Stomach smooth muscle (tissue), 2 donors: ENCODE results near the gene PYGM.

Experiments used
- H3K27ac ChIP-seq: one replicate; pipeline ENCODE4 v1.7.0; 2013; ENCODE audit warnings: mild to moderate bottlenecking, low read length, inconsistent platforms
- H3K27me3 ChIP-seq, 2 donors: one replicate each; pipeline ENCODE4 v1.7.0; 2013; ENCODE audit warnings: low read length in 2 of 2; ENCODE audit not compliant: insufficient read depth in 2 of 2, control insufficient read depth in 1 of 2
- H3K36me3 ChIP-seq, 2 donors: one replicate each; pipeline ENCODE4 v1.7.0; 2013; ENCODE audit warnings: low read length in 2 of 2; ENCODE audit not compliant: control insufficient read depth in 2 of 2, insufficient read depth in 2 of 2
- H3K4me1 ChIP-seq: one replicate; pipeline ENCODE4 v1.7.0; 2013; ENCODE audit warnings: low read length; ENCODE audit not compliant: control insufficient read depth, insufficient read depth
- H3K4me3 ChIP-seq, 2 donors: one replicate each; pipeline ENCODE4 v1.7.0; 2013; ENCODE audit warnings: low read length in 2 of 2
- H3K9ac ChIP-seq, 2 donors: one replicate each; pipeline ENCODE4 v1.7.0; 2013; ENCODE audit warnings: low read length in 2 of 2, mild to moderate bottlenecking in 1 of 2
- H3K9me3 ChIP-seq, 2 donors: one replicate each; pipeline ENCODE4 v1.7.0; 2013; ENCODE audit warnings: low read length in 2 of 2; ENCODE audit not compliant: control insufficient read depth in 2 of 2
- donor health status: healthy.
- donor health status: Pancreatic carcinoma.

Gene PYGM

DNA sequence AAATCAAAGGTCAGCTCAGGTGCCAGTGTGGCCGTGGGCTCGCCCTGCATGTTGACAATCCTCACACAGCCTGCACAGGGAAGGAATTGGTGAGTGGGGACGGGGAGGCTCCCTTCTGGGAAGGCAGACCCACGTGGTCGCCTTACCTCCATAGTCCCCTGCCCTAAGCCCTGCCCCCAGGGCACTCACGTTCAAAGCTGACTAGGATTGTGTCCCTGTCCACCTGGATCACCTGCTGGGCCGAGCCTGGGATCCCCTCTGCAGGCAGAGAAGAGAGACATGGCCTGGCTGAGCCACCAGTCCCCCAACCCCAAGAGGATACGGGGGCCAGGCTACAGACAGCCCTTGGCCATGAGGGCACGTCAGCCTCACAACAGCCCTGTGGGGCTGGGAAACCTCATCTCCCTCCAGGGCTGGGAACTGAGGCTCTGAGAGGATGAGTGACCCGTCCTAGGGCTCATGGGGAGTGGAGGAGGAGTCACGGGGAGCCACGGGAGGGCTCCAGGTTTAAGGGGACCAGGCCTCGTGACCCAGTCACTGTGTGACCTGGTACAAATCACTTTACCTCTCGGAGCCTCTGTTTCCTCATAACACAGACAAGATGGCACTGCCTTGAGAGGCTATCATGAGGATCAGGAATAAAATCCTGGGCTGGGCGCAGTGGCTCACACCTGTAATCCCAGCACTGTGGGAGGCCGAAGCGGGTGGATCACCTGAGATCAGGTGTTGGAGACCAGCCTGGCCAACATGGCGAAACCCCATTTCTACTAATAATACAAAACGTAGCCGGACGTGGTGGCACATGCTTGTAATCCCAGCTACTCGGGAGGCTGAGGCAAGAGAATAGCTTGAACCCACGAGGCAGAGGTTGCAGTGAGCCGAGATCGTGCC, 30.7 kb upstream of the PYGM start:
- no peaks in the 10 kb centered on the region for H3K27me3 ChIP-seq
- no peaks in the 10 kb centered on the region for H3K9me3 ChIP-seq
- H3K9ac ChIP-seq, result no peak overlapping the region
- no peak overlapping the region for H3K27ac ChIP-seq
- H3K4me1 ChIP-seq, result peaks cover 3% of the 10 kb centered on the region
- peaks cover 0 to 10% of the 10 kb centered on the region in 2 donors for H3K36me3 ChIP-seq
- no peak overlapping the region for H3K4me3 ChIP-seq

- Histone ChIP-seq H3K9ac (no peak overlapping the region), H3K27ac (no peak overlapping the region), H3K9me3 (no peaks in the 10 kb centered on the region), H3K36me3 (peaks cover 0 to 10% of the 10 kb centered on the region in 2 donors), H3K4me3 (no peak overlapping the region), H3K4me1 (peaks cover 3% of the 10 kb centered on the region), H3K27me3 (no peaks in the 10 kb centered on the region)
These were observed 29.8 kb upstream of the PYGM start for GRCh38 chr11:64789331-64790204.

- peaks cover 3% of the 10 kb centered on the region for H3K4me1 ChIP-seq
- no peak overlapping the region for H3K4me3 ChIP-seq
- H3K9ac ChIP-seq, result no peak overlapping the region
- no peak overlapping the region for H3K27ac ChIP-seq
- H3K9me3 ChIP-seq, result no peaks in the 10 kb centered on the region
- H3K36me3 ChIP-seq, result peaks cover 0 to 10% of the 10 kb centered on the region in 2 donors
- no peaks in the 10 kb centered on the region for H3K27me3 ChIP-seq
These were observed 28.8 kb upstream of the PYGM start for GRCh38 chr11:64788321-64789215.

DNA sequence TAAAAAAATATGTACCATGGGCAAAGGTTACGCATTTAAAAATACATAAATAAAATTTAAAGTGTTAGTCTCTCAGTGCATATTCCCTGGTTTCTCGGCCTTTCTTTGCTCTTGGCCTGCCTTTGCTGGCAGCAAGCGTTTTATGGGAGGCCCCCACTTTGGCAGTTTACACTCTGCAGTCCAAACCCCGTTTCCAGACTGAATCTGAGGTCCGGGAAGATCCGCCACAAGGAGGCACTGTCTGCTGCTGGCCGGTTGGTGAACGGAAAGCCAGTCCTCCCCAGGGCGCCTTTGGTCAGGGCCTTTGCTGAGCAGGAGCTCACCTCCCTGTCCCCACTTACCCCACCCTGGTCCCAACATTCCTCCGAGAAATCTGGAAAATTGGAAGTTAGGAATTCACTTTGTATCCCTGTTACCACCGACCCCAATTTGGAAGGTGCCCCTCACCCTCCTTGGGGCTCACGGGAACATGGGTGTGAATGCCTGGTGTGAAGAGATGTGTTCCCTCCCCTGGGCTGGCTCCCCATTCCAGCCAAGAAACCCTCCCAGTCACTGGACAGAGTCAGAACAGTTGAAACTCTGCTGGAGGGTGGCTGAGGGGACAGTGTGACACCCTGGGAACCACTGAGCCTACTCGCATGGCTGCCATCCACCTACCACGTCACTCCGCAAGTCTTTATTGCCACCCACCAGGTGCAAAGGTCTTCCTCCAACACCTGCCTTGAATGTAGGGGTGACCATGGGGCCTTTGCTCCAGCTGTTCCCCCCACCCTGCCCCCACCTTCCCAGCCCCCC, 27.9 kb upstream of the PYGM start:
- Histone ChIP-seq H3K4me1 (peaks cover 3% of the 10 kb centered on the region), H3K27ac (no peak overlapping the region), H3K9me3 (no peaks in the 10 kb centered on the region), H3K36me3 (peaks cover 0 to 10% of the 10 kb centered on the region in 2 donors), H3K9ac (peak overlapping the region in 1 of 2 donors; percentile 21), H3K27me3 (no peaks in the 10 kb centered on the region), H3K4me3 (no peak overlapping the region)

DNA sequence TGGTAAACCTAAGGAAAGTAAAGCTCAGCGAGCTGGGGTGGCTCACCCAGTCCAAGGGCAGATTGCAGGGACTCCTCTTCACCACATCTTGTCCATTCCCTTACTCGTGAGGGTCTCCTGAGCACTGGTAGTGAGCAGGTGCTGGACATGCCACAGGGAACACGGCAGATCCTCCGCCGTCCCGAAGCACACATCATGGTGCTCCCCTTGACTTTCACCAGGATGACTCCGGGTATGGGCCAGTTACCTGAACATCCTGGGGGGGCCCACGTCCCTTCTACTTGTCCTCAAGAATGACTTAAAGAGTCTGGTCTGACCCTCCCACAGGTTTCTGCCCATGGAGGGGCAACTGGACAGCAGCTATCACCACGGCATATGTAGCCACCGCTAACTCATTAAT, 26.5 kb upstream of the PYGM start:
- peaks cover 3% of the 10 kb centered on the region for H3K4me1 ChIP-seq
- H3K27ac ChIP-seq, result no peak overlapping the region
- no peaks in the 10 kb centered on the region for H3K9me3 ChIP-seq
- H3K27me3 ChIP-seq, result no peaks in the 10 kb centered on the region
- no peak overlapping the region for H3K9ac ChIP-seq
- H3K36me3 ChIP-seq, result peaks cover 0 to 9% of the 10 kb centered on the region in 2 donors
- no peak overlapping the region for H3K4me3 ChIP-seq

DNA sequence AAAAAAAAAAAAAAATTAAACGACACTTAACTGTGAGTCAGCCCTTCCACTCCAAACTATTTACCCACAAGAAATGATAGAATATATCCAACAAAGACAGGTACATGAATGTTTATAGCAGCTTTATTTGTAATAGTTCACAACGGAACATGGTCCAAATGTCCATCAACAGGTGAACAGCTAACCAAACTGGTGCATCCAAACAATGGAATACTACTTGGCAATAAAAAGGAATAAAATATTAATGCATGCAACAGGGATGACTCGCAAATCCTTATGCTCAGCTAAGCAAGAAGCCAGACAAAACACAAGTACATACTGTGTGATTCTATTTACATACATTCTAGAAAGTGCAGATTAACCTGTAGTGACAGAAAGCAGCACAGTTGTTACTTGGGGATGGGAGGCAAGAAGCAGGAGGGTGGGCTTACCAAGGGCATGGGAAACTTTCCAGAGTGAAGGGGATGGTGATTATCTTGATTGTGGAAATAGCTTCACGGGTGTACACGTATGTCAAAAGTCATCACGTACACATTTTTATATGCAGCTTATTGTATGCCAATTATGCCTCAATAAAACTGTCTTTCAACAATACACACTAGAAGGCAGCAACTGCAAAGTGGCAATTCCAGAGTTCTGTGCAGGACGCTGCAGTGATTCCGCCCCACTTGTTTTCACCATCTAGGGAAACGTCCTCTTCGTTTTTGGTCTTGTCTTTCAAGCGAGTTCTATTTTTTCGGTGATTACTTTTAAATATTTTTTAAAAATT, 25.2 kb upstream of the PYGM start:
- Histone ChIP-seq H3K4me3 (no peak overlapping the region), H3K9ac (no peak overlapping the region), H3K27me3 (no peaks in the 10 kb centered on the region), H3K9me3 (no peaks in the 10 kb centered on the region), H3K27ac (no peak overlapping the region), H3K4me1 (peaks cover 3% of the 10 kb centered on the region), H3K36me3 (peaks cover 0 to 5% of the 10 kb centered on the region in 2 donors)

- H3K27ac ChIP-seq, result peak within 1 kb of the TSS; percentile 93
- H3K9me3 ChIP-seq, result no peaks in the 10 kb centered on the region
- H3K4me3 ChIP-seq, result peak within 1 kb of the TSS; percentile 95 to 98
- peak within 1 kb of the TSS; percentile 86 to 89 for H3K9ac ChIP-seq
- H3K4me1 ChIP-seq, result peaks cover 18% of the 10 kb centered on the region
- H3K27me3 ChIP-seq, result no peaks in the 10 kb centered on the region
- peaks cover 17 to 30% of the 10 kb centered on the region in 2 donors for H3K36me3 ChIP-seq
These were observed 18.9 kb upstream of the PYGM start, which contains the start of gene SF1 for GRCh38 chr11:64778473-64779298. TSS of gene SF1 (minus strand) at chr11:64778542. CDS start at chr11:64778392, 150 bp downstream.

GRCh38 chr11:64778223-64778472, 18.4 kb upstream of the PYGM start:
- peaks cover 23 to 35% of the 10 kb centered on the region in 2 donors for H3K36me3 ChIP-seq
- no peaks in the 10 kb centered on the region for H3K27me3 ChIP-seq
- peak overlapping the region in 1 of 2 donors; percentile 77 for H3K4me3 ChIP-seq
- peaks cover 23% of the 10 kb centered on the region for H3K4me1 ChIP-seq
- peak overlapping the region; percentile 93 for H3K27ac ChIP-seq
- no peaks in the 10 kb centered on the region for H3K9me3 ChIP-seq
- H3K9ac ChIP-seq, result peak overlapping the region; percentile 61 to 89
